Stomach smooth muscle (tissue), 2 donors: ENCODE measurements around the gene PTGES2.

Source experiments
- H3K27ac ChIP-seq: one replicate; pipeline ENCODE4 v1.7.0; 2013; ENCODE audit warnings: mild to moderate bottlenecking, low read length, inconsistent platforms
- H3K27me3 ChIP-seq, 2 donors: one replicate each; pipeline ENCODE4 v1.7.0; 2013; ENCODE audit warnings: low read length in 2 of 2; ENCODE audit not compliant: insufficient read depth in 2 of 2, control insufficient read depth in 1 of 2
- H3K36me3 ChIP-seq, 2 donors: one replicate each; pipeline ENCODE4 v1.7.0; 2013; ENCODE audit warnings: low read length in 2 of 2; ENCODE audit not compliant: control insufficient read depth in 2 of 2, insufficient read depth in 2 of 2
- H3K4me1 ChIP-seq: one replicate; pipeline ENCODE4 v1.7.0; 2013; ENCODE audit warnings: low read length; ENCODE audit not compliant: control insufficient read depth, insufficient read depth
- H3K4me3 ChIP-seq, 2 donors: one replicate each; pipeline ENCODE4 v1.7.0; 2013; ENCODE audit warnings: low read length in 2 of 2
- H3K9ac ChIP-seq, 2 donors: one replicate each; pipeline ENCODE4 v1.7.0; 2013; ENCODE audit warnings: low read length in 2 of 2, mild to moderate bottlenecking in 1 of 2
- H3K9me3 ChIP-seq, 2 donors: one replicate each; pipeline ENCODE4 v1.7.0; 2013; ENCODE audit warnings: low read length in 2 of 2; ENCODE audit not compliant: control insufficient read depth in 2 of 2
- donor health status: healthy.
- donor health status: Pancreatic carcinoma.

Gene PTGES2

DNA sequence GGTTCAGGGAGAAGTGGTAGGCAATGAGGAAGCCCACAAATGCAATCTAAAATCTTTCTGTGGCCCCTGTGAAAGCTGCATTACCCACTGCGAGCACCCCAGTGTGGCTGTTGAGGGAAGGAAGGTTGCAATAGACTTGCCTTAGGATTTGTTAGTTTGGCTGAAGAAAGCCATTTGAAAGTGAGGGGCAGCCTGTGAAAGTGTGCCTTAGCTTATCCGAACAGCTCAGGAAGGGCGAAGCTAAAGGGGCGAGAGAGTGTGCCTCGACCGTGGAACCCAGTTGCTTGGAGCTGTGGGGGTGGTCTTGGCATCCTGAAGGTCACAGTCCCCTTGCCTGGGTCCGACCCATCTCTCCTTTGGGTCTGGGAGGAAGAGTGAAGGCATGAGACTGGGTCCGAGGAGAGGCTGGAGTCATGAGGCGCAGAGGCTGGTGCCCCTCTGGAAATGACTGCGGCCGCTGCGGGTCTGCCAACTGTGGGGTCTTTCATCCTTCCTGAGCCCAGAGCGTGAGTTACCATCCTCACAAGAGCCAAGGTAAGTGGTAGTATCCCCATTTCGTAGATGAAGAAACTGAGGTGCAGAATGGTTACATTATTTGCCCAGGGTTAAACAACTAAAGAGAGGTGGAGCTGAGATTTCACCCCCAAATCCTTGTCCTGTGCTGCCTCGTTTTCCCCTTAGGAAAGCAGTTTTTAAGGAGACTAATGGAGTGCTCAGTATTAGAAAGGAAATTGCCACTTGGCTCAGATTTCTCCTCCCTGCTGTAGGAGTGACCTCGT, 35.1 kb downstream of the PTGES2 start:
- H3K27me3 ChIP-seq, result no peaks in the 10 kb centered on the region
- H3K36me3 ChIP-seq, result no peaks in the 10 kb centered on the region
- peak overlapping the region; percentile 94 for H3K27ac ChIP-seq
- peak overlapping the region in 1 of 2 donors; percentile 55 for H3K4me3 ChIP-seq
- peaks cover 41% of the 10 kb centered on the region for H3K4me1 ChIP-seq
- no peaks in the 10 kb centered on the region for H3K9me3 ChIP-seq
- H3K9ac ChIP-seq, result peak overlapping the region in 1 of 2 donors; percentile 41

DNA sequence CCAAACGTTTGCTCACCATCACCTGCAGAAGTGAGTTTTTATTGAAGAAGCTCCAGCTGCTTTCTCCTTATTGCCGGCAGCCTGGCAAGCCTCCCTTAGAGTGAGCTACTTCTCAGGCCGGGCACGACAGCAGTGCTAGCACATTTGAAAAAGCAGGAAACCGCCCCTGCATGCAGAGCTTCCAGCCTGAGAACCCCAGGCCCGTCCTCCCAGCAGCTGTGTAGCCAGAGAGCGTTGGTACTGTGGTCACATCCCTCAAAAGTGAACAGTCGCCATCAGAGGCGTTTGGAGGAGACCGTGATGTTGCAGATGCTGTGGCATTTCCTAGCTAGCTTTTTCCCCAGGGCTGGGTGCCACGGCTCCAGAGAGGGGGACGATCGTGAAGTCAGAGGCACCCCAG, 36.0 kb downstream of the PTGES2 start:
- Histone ChIP-seq H3K9me3 (no peaks in the 10 kb centered on the region), H3K9ac (peak overlapping the region in 1 of 2 donors; percentile 24), H3K4me3 (peak overlapping the region; percentile 31 to 55), H3K27ac (peak overlapping the region; percentile 37), H3K36me3 (no peaks in the 10 kb centered on the region), H3K27me3 (no peaks in the 10 kb centered on the region), H3K4me1 (peaks cover 41% of the 10 kb centered on the region)

DNA sequence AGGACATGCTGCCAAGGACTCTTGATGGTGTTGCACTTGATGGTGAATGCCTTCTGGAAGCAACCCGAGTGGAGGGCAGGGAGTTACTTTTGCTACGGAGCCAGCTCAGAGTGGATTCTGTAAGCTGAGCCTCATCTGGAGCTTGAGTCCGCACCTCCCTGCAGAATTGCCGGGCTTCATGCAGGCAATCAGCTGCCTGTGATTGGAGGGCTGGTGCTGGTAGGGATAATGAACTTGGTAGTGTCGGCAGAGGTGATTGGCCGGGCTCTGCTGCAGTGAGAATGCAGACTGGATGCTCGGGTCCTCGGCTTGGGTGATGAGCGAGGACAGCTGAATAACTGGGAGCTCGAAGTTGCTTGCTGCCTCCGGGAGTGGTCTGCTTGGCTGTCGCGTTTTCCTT, 36.4 kb downstream of the PTGES2 start:
- Histone ChIP-seq H3K4me1 (peaks cover 41% of the 10 kb centered on the region), H3K27me3 (no peaks in the 10 kb centered on the region), H3K4me3 (peak overlapping the region; percentile 31 to 55), H3K9ac (no peak overlapping the region), H3K36me3 (no peaks in the 10 kb centered on the region), H3K9me3 (no peaks in the 10 kb centered on the region), H3K27ac (no peak overlapping the region)

DNA sequence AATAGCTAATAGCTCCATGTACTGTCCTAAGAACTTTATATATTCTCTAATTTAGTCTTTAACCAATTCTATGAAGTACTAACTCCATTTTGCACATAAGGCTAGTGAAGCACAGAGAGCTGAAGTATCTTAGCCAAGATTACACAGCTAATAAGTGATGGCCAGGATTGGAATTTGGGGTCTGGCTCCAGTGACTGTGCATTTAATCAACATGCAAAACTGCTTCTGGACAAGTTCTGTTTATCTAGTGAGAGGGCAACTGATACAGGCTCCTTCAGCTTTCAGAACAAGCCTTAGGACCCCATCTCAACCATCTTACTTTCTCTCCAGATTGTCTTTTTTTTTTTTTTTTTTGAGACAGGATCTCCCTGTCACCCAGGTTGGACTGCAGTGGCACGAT, 38.2 kb downstream of the PTGES2 start:
- no peaks in the 10 kb centered on the region for H3K9me3 ChIP-seq
- no peak overlapping the region for H3K4me3 ChIP-seq
- no peak overlapping the region for H3K27ac ChIP-seq
- H3K36me3 ChIP-seq, result no peaks in the 10 kb centered on the region
- no peak overlapping the region for H3K9ac ChIP-seq
- peaks cover 32% of the 10 kb centered on the region for H3K4me1 ChIP-seq
- H3K27me3 ChIP-seq, result no peaks in the 10 kb centered on the region

DNA sequence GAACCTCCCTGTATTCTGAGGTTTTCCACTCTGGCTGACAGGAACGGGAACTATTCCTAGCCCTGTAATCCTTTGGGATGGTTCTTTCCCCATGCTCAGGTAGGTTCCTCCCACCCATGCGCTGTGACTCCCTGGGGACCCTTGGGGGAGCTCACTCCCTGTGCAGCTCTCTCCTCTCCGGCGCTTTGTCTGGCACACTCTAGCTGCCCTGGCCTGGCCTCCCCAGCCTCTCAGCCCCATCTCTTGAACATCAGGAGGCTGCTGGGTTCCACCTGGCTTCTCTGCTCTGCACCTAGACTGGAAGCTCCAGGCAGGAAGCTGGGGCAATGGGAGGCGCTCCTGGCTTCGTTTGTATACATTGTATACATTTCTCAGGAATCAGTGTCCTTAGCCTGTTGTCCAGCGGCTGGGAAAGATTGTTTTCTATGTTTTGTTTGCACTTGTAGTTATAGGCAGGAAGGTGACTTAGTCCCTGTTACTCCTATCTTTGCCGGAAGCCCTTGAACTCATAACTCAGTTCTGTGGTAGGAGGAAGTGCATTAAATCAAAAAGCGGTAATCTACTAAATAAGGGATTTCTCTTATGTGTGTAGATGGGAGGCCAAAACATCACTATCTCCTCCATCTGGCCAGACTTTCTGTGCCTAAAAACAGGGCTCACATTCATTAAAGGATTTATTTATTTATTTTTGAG, 39.1 kb downstream of the PTGES2 start:
- no peak overlapping the region for H3K9ac ChIP-seq
- H3K4me1 ChIP-seq, result peaks cover 34% of the 10 kb centered on the region
- no peaks in the 10 kb centered on the region for H3K27me3 ChIP-seq
- H3K9me3 ChIP-seq, result no peaks in the 10 kb centered on the region
- H3K36me3 ChIP-seq, result no peaks in the 10 kb centered on the region
- no peak overlapping the region for H3K27ac ChIP-seq
- no peak overlapping the region for H3K4me3 ChIP-seq

- H3K4me1 ChIP-seq, result peaks cover 24% of the 10 kb centered on the region
- no peaks in the 10 kb centered on the region for H3K36me3 ChIP-seq
- H3K4me3 ChIP-seq, result no peak overlapping the region
- H3K27me3 ChIP-seq, result no peaks in the 10 kb centered on the region
- H3K9me3 ChIP-seq, result no peaks in the 10 kb centered on the region
- H3K9ac ChIP-seq, result no peak overlapping the region
- no peak overlapping the region for H3K27ac ChIP-seq
Observed at GRCh38 chr9:128087262-128087661, 40.3 kb downstream of the PTGES2 start.

DNA sequence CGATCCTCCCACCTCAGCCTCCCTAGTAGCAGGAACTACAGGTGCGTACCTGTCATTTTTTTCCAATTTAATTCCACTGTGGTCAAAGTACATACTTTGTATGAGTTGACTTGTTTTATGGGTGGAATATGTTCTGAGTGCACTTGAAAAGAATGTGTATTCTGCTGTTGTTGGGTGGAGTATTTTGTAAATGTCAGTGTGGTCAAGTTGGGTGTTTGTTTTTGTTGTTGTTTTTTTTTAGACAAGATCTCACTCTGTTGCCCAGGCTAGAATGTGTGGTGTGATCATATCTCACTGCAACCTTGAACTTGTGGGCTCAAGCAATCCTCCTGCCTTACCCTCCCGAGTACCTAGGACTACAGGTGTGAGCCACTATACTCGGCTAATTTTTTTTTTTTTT, 41.6 kb downstream of the PTGES2 start:
- no peaks in the 10 kb centered on the region for H3K36me3 ChIP-seq
- H3K27ac ChIP-seq, result no peak overlapping the region
- no peaks in the 10 kb centered on the region for H3K9me3 ChIP-seq
- H3K4me3 ChIP-seq, result no peak overlapping the region
- no peak overlapping the region for H3K9ac ChIP-seq
- H3K27me3 ChIP-seq, result no peaks in the 10 kb centered on the region
- peaks cover 26% of the 10 kb centered on the region for H3K4me1 ChIP-seq

- no peak overlapping the region for H3K4me3 ChIP-seq
- no peaks in the 10 kb centered on the region for H3K27me3 ChIP-seq
- H3K9me3 ChIP-seq, result no peaks in the 10 kb centered on the region
- H3K4me1 ChIP-seq, result peaks cover 26% of the 10 kb centered on the region
- H3K27ac ChIP-seq, result no peak overlapping the region
- H3K9ac ChIP-seq, result no peak overlapping the region
- no peaks in the 10 kb centered on the region for H3K36me3 ChIP-seq
Observed at GRCh38 chr9:128084746-128085145, 42.8 kb downstream of the PTGES2 start.

DNA sequence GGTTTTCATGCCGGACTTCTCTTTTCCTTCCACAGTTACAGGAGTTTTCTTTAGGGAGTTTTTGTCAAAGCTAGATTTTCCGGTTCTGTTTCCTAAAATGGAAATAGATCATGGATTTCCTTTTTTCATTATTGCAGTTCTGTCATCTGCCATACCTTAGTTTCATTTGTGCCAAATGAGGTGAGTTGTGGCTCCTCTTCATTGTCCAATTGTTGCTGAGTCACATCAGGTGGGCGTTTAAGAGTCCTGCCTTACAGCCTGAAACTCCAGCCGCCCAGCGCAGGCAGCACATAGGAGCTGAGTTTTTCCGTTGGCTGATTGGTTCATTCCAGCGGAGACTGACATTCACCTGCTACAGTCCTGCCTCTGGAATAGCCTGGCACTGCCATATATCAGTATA, 45.4 kb downstream of the PTGES2 start:
- H3K4me3 ChIP-seq, result no peak overlapping the region
- H3K27me3 ChIP-seq, result no peaks in the 10 kb centered on the region
- no peaks in the 10 kb centered on the region for H3K36me3 ChIP-seq
- no peak overlapping the region for H3K9ac ChIP-seq
- H3K9me3 ChIP-seq, result no peaks in the 10 kb centered on the region
- peak overlapping the region; percentile 50 for H3K27ac ChIP-seq
- H3K4me1 ChIP-seq, result peaks cover 35% of the 10 kb centered on the region

GRCh38 chr9:128081056-128081455, 46.5 kb downstream of the PTGES2 start:
- Histone ChIP-seq H3K4me3 (no peak overlapping the region), H3K9me3 (no peaks in the 10 kb centered on the region), H3K9ac (peak overlapping the region in 1 of 2 donors; percentile 27), H3K36me3 (no peaks in the 10 kb centered on the region), H3K27ac (peak overlapping the region; percentile 50), H3K27me3 (no peaks in the 10 kb centered on the region), H3K4me1 (peaks cover 35% of the 10 kb centered on the region)

DNA sequence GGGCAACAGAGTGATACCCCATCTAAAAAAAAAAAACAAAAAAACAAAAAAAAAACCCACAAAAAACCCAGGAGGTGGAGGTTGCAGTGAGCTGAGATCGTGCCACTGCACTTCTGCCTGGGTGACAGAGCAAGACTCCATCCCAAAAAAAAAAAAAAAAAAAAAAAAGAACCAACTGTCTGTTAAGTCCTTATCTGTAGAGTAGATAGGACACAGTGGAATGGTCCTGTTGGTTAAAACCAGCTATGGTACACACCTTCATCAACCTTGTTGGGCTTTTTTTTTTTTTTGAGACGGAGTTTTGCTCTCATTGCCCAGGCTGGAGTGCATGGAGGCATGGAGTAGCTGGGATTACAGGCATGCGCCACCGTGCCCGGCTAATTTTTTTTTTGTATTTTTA, 47.3 kb downstream of the PTGES2 start:
- no peak overlapping the region for H3K4me3 ChIP-seq
- H3K9ac ChIP-seq, result no peak overlapping the region
- H3K27me3 ChIP-seq, result no peaks in the 10 kb centered on the region
- H3K9me3 ChIP-seq, result no peaks in the 10 kb centered on the region
- no peak overlapping the region for H3K27ac ChIP-seq
- no peaks in the 10 kb centered on the region for H3K36me3 ChIP-seq
- H3K4me1 ChIP-seq, result peaks cover 35% of the 10 kb centered on the region
